OCI-LY1 (cell line): ENCODE data around the gene DEF6.

Experiments used
- H2AFZ ChIP-seq: fragments of 200-600 bp; sonication (generic), shearing (Covaris generic); 2 replicates; pipeline ENCODE4 v1.6.0; 2014; ENCODE audit warnings: antibody characterized with exemption, mild to moderate bottlenecking, low read length
- H3F3A ChIP-seq: fragments of 200-600 bp; sonication (generic), shearing (Covaris generic); 2 replicates; pipeline ENCODE4 v1.6.0; 2014; ENCODE audit warnings: mild to moderate bottlenecking, antibody characterized with exemption, low read length, moderate library complexity; ENCODE audit not compliant: insufficient read depth
- H3K27ac ChIP-seq: fragments of 200-600 bp; sonication (generic); 2 replicates; pipeline ENCODE4 v1.5.1; 2014; ENCODE audit warnings: low read length, mixed run types, mild to moderate bottlenecking, low read depth; ENCODE audit not compliant: poor library complexity, severe bottlenecking
- H3K27me3 ChIP-seq: fragments of 200-600 bp; sonication (generic); 2 replicates; pipeline ENCODE4 v1.6.0; 2014; ENCODE audit warnings: antibody characterized with exemption, mild to moderate bottlenecking, low read length, moderate library complexity; ENCODE audit not compliant: insufficient read depth
- H3K36me3 ChIP-seq: fragments of 200-600 bp; sonication (generic); 2 replicates; pipeline ENCODE4 v1.6.1; 2014; ENCODE audit warnings: mild to moderate bottlenecking, antibody characterized with exemption, low read length, moderate library complexity, mixed read lengths; ENCODE audit not compliant: insufficient read depth
- H3K4me1 ChIP-seq: fragments of 200-600 bp; sonication (generic); 2 replicates; pipeline ENCODE4 v1.5.1; 2014; ENCODE audit warnings: mild to moderate bottlenecking, low read length, moderate library complexity; ENCODE audit not compliant: insufficient read depth, severe bottlenecking
- H3K4me2 ChIP-seq: fragments of 200-600 bp; sonication (generic), shearing (Covaris generic); 2 replicates; pipeline ENCODE4 v1.6.1; 2014; ENCODE audit warnings: low read length
- H3K4me3 ChIP-seq: fragments of 200-600 bp; sonication (generic); 2 replicates; pipeline ENCODE4 v1.5.1; 2014; ENCODE audit warnings: low read length, low read depth, mild to moderate bottlenecking, mixed read lengths; ENCODE audit not compliant: poor library complexity, severe bottlenecking
- H3K79me2 ChIP-seq: fragments of 200-600 bp; shearing (Covaris generic); 2 replicates; pipeline ENCODE4 v1.6.1; 2016; ENCODE audit warnings: mixed run types, low read length, mixed read lengths; ENCODE audit not compliant: insufficient read depth
- H3K9ac ChIP-seq: fragments of 200-600 bp; sonication (generic), shearing (Covaris generic); 2 replicates; pipeline ENCODE4 v1.6.1; 2014; ENCODE audit warnings: mild to moderate bottlenecking, low read length, mixed read lengths
- H3K9me2 ChIP-seq: fragments of 200-600 bp; sonication (generic), shearing (Covaris generic); 2 replicates; pipeline ENCODE4 v1.6.1; 2014; ENCODE audit warnings: low read depth, mild to moderate bottlenecking, low read length, mixed read lengths
- H3K9me3 ChIP-seq: fragments of 200-600 bp; shearing (Covaris generic); 2 replicates; pipeline ENCODE4 v1.6.1; 2014; ENCODE audit warnings: low read length, mixed read lengths
- H4K20me1 ChIP-seq: fragments of 200-600 bp; sonication (generic), shearing (Covaris generic); 2 replicates; pipeline ENCODE4 v1.6.0; 2016; ENCODE audit warnings: mild to moderate bottlenecking, low read length; ENCODE audit not compliant: insufficient read depth
- CTCF ChIP-seq: fragments of 200-600 bp; sonication (generic), shearing (Covaris generic); IDR thresholded peaks from 2 replicates; pipeline ENCODE4 v1.5.1; 2017; ENCODE audit warnings: mild to moderate bottlenecking, antibody characterized with exemption, low read length, moderate library complexity, mixed read lengths
- EZH2 ChIP-seq: fragments of 200-600 bp; sonication (generic), shearing (Covaris generic); IDR thresholded peaks from 2 replicates; pipeline ENCODE4 v1.8.0; 2017; ENCODE audit warnings: borderline replicate concordance, mixed run types, mild to moderate bottlenecking, antibody characterized with exemption, low read length, moderate library complexity, mixed read lengths

DEF6 gene

GRCh38 chr6:35282472-35282871 lies 15.1 kb upstream of the DEF6 start:
- H3K27ac ChIP-seq: no peak overlapping the region
- no peaks in the 10 kb centered on the region for H4K20me1 ChIP-seq
- H3F3A ChIP-seq: no peaks in the 10 kb centered on the region
- TF ChIP-seq EZH2 (no peak), CTCF (no peak)
- no peaks in the 10 kb centered on the region for H3K9me3 ChIP-seq
- no peak overlapping the region for H3K4me2 ChIP-seq
- no peak overlapping the region for H2AFZ ChIP-seq
- no peak overlapping the region for H3K9ac ChIP-seq
- H3K79me2 ChIP-seq: no peaks in the 10 kb centered on the region
- no peaks in the 10 kb centered on the region for H3K4me1 ChIP-seq
- H3K27me3 ChIP-seq: no peaks in the 10 kb centered on the region
- H3K36me3 ChIP-seq: peaks cover 56% of the 10 kb centered on the region
- H3K9me2 ChIP-seq: no peaks in the 10 kb centered on the region
- H3K4me3 ChIP-seq: no peak overlapping the region

- Histone ChIP-seq H4K20me1 (no peaks in the 10 kb centered on the region), H3K27ac (no peak overlapping the region), H3K27me3 (no peaks in the 10 kb centered on the region), H3K4me3 (no peak overlapping the region), H3K9me2 (no peaks in the 10 kb centered on the region), H3K9ac (no peak overlapping the region), H3K4me1 (no peaks in the 10 kb centered on the region), H3K36me3 (peaks cover 65% of the 10 kb centered on the region), H3K79me2 (no peaks in the 10 kb centered on the region), H2AFZ (no peak overlapping the region), H3K9me3 (no peaks in the 10 kb centered on the region), H3K4me2 (no peak overlapping the region), H3F3A (no peaks in the 10 kb centered on the region)
- no peak for TF ChIP-seq CTCF
- TF ChIP-seq EZH2: no peak
These were observed 14.3 kb upstream of the DEF6 start for GRCh38 chr6:35283361-35283760.

- no peaks in the 10 kb centered on the region for H3K27me3 ChIP-seq
- TF ChIP-seq EZH2: no peak
- no peak for TF ChIP-seq CTCF
- H3K36me3 ChIP-seq: peaks cover 88% of the 10 kb centered on the region
- H3K9ac ChIP-seq: no peak overlapping the region
- no peak overlapping the region for H3K27ac ChIP-seq
- no peak overlapping the region for H2AFZ ChIP-seq
- H3K4me1 ChIP-seq: peaks cover 11% of the 10 kb centered on the region
- H3K79me2 ChIP-seq: no peaks in the 10 kb centered on the region
- H3F3A ChIP-seq: no peaks in the 10 kb centered on the region
- no peak overlapping the region for H3K4me3 ChIP-seq
- no peaks in the 10 kb centered on the region for H4K20me1 ChIP-seq
- no peaks in the 10 kb centered on the region for H3K9me3 ChIP-seq
- no peaks in the 10 kb centered on the region for H3K9me2 ChIP-seq
- no peak overlapping the region for H3K4me2 ChIP-seq
These were observed 9.8 kb upstream of the DEF6 start for GRCh38 chr6:35287671-35288396.
